Fibroblast of villous mesenchyme (primary cell): ENCODE results near the gene SKI. TPM values are rescaled to one million over a fixed set of nuclear protein-coding genes. Genes with fewer than 3 reads are reported as not detected.

Experiments
- DNase-seq: peaks from one replicate; pipeline ENCODE4 v3.0.0-alpha.2; 2010; ENCODE audit warnings: low read depth
- H3K4me3 ChIP-seq: 2 replicates; pipeline ENCODE4 v1.5.1; 2011; ENCODE audit warnings: low read depth, mild to moderate bottlenecking, low read length
- CTCF ChIP-seq: IDR thresholded peaks from 2 replicates; pipeline ENCODE4 v1.5.1; 2012; ENCODE audit warnings: low read depth, mild to moderate bottlenecking, low read length; ENCODE audit not compliant: insufficient read depth
- total RNA-seq: library from RNA; depleted of rRNA; stranded (reverse); fragments of >200 nt; gene quantifications from 2 replicates; pipeline ENCODE4 v1.2.3, GENCODE V29; 2012

Gene SKI
- total RNA-seq, 1 donor: 26.8 TPM

DNA sequence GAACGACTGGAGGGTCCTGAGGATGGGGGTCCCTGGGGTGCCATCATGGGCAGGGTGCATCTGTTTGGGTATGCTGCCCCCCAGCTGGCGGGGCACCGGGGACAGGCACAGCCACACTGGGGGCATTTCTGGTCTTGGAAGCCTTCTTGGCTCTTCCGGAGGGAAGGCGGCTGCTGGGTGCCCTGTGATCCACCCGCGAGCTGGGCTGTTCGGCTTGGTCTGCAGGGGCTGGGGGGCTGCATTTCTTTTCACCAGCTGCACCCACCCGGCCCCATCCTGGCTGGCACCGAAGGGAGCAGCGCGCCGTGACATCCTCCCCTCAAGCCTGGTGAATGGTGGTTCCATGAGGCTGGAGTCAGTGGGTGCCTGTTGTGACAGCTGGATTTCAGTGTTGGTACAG lies 45.7 kb upstream of the SKI start:
- TF ChIP-seq CTCF: no peak
- DNase-seq: no peak
- no peak overlapping the region for H3K4me3 ChIP-seq

DNA sequence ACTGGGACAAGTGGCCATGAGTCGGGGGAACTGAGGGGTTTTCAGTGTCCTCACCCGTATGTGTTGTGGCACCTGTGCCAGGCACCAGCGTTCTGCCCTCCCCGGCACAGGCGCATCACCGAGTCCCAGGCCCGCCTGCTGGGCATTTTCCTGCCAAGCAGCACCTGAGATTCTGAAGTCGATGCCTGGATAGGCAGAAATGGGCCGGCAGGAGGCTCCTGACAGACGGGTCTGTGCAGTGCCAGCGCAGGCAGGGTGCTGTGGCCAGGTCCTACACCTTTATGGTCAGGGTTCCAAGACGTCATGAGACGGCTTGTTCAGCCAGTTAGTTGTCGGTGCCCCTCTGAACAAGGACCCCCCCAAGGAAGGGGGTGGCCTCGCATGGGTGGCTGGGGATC lies 44.2 kb upstream of the SKI start:
- no peak for TF ChIP-seq CTCF
- no peak overlapping the region for H3K4me3 ChIP-seq
- DNase-seq: no peak

DNA sequence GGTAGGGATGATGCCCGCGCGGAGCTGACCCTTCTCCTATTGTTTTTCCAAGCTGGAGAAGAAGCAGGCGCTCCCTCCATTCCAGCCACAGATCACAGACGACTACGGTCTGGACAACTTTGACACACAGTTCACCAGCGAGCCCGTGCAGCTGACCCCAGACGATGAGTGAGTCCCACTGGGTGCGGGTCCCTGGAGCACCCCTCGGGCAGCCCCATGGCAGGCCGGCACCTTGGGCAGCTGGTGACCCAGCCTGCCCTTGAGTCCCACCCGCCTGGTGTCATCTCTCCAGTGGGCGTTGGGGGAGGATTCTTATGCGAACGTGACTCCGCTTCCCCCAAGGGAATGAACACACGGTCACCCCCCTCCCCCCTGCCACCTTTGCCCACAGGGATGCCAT lies 43.6 kb upstream of the SKI start:
- no peak for TF ChIP-seq CTCF
- H3K4me3 ChIP-seq: no peak overlapping the region
- no peak for DNase-seq

DNA sequence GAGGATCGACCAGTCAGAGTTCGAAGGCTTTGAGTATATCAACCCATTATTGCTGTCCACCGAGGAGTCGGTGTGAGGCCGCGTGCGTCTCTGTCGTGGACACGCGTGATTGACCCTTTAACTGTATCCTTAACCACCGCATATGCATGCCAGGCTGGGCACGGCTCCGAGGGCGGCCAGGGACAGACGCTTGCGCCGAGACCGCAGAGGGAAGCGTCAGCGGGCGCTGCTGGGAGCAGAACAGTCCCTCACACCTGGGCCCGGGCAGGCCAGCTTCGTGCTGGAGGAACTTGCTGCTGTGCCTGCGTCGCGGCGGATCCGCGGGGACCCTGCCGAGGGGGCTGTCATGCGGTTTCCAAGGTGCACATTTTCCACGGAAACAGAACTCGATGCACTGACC lies 43.2 kb upstream of the SKI start:
- no peak for DNase-seq
- H3K4me3 ChIP-seq: no peak overlapping the region
- TF ChIP-seq CTCF: no peak

DNA sequence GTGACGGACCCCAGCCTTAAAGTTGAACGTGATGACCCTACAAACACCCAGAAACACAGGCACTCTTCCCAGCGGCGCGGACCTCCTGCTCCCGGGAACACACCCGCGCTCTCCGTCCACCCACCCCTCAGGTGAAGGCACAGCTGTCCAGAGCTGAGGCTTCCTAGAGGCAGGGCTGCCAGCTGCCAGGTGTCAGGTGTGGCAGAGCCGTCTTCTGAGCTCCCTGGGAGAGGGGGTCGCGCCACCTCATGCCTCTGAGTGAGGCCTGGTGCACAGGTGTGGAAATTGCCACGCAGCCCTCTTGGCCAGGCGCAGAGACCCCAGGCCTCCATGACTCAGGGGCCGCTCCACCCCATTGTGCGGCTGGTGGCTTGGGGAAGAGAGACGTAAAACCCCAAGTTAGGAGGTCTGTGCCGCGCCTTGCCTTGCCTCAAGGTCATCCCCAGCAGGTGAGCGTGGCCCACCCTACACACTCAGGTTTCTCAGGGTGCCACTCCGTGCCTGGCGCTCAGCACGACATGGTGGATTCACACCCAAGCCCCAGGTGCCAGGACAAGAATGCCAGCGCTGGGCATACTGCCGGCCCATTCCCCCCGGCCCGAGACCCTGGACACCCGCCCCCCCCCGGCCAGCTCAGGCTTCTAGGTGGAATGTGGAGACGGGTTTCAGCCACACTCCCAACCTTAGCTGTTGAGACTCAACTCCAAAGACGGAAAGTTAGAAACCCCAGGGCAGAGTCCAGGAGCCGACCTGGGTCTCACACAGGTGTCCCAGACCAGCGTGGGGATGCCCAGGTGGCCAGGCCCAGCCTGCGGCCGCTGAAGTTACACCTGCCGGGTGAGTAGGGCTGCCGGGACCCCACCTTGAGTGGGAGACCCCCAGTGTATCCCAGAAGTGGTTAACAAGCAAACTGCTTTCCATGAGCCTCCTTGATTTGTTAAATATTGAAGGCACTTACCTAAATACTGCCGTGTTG lies 42.0 kb upstream of the SKI start:
- TF ChIP-seq CTCF: no peak
- DNase-seq: no peak
- no peak overlapping the region for H3K4me3 ChIP-seq

GRCh38 chr1:2186901-2187300 lies 41.2 kb upstream of the SKI start:
- H3K4me3 ChIP-seq: no peak overlapping the region
- TF ChIP-seq CTCF: no peak
- DNase-seq: no peak

DNA sequence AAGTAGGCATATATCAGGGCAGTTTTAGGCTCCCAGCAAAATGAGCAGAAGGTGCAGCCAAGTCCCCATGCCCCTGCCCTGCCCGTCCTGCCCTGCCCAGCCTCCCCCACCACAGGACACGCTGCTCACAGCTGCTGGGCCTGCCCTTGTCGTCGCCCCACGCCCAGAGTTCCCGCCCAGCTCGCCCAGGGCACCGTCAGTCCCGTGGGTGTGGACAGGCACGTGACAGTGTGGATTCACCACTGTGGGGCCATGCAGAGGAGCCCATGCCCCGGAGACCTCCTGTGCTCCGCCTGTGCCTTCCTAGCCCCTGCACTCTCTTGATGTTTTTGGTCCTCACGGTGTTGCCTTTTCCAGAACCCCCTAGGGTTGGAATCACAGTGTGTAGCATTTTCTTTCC lies 40.5 kb upstream of the SKI start:
- no peak for TF ChIP-seq CTCF
- DNase-seq: no peak
- no peak overlapping the region for H3K4me3 ChIP-seq
